Cardiac muscle cell (in vitro differentiated cells and primary cell): Measurements from ENCODE around the gene LCN2. TPM values are rescaled to one million over a fixed set of nuclear protein-coding genes. Genes with fewer than 3 reads are reported as not detected.

Experiments
- DNase-seq, 2 donors: peaks; one replicate each; pipeline versions ENCODE4 v3.0.0 to v3.0.0-alpha.2; 2010 to 2017; ENCODE audit warnings: low read depth in 1 of 2, low spot score in 1 of 2
- H3K27ac ChIP-seq: fragments of 200-600 bp; sonication (generic); 2 replicates; pipeline ENCODE4 v1.5.1; 2016
- H3K27me3 ChIP-seq: fragments of 200-600 bp; sonication (generic); 2 replicates; pipeline ENCODE4 v1.6.0; 2016; ENCODE audit warnings: control low read depth
- H3K36me3 ChIP-seq: fragments of 200-600 bp; sonication (generic); 2 replicates; pipeline ENCODE4 v1.5.1; 2016; ENCODE audit warnings: control low read depth
- H3K4me1 ChIP-seq: fragments of 200-600 bp; sonication (generic); 2 replicates; pipeline ENCODE4 v1.8.1; 2017; ENCODE audit warnings: low read depth, mild to moderate bottlenecking, mixed run types
- H3K4me3 ChIP-seq: fragments of 200-600 bp; sonication (generic); 2 replicates; pipeline ENCODE4 v1.5.1; 2016; ENCODE audit warnings: mild to moderate bottlenecking
- H3K9me3 ChIP-seq: fragments of 200-600 bp; sonication (generic); 2 replicates; pipeline ENCODE4 v1.5.1; 2017; ENCODE audit warnings: low read depth, mild to moderate bottlenecking, control low read depth
- polyA plus RNA-seq: library from polyadenylated mRNA; unstranded; fragments of >200 nt; fragmentation: Nextera tagmentation; extraction: Ambion mirVana; gene quantifications from 2 replicates; pipeline ENCODE4 v1.2.1, GENCODE V29; 2016
- total RNA-seq: library from RNA; depleted of rRNA; stranded (reverse); fragments of >200 nt; gene quantifications from 2 replicates; pipeline ENCODE4 v1.2.3, GENCODE V29; 2016
- TF ChIP-seq, protein P1 (sequence below): IDR thresholded peaks from 2 replicates; pipeline ENCODE4 v1.5.1; 2012; ENCODE audit warnings: low read depth, mild to moderate bottlenecking, low read length

LCN2 gene
- total and polyA plus RNA-seq, 2 experiments from 2014 or later, result not detected

DNA sequence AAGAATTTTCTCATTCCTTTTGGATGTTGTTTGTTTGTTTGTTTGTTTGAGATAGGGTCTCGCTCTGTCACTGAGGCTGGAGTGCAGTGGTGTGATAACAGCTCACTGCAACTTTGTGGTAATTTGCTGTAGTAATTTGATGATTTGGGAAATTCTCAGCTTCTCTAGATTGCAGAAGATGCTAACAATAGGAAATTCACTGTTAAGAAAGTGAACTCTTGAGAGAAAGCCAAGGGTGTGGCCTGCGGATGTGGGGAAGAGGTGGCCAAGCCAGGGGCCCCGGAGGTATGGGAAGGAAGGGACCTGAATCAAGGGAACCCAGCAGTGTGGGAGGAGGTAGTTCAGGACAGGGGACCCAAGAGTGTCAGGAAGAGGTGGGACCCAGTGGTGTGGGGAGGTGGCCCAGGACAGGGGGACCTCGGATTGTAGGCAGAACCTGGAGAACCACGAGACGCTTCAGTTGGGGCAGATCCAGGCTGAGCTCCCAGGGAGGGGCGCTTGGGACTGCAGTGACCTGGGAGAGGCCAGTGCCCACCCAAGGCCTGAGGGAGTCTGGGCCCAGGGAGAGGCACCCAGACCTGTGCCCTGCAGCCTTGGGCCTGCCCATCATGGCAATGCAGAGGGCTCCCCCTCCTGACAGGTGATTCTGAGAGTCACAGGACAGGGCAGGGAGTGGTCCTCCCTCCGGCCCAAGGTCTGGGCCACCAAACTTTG, 5.6 kb upstream of the LCN2 start:
- TF ChIP-seq, protein P1, sequence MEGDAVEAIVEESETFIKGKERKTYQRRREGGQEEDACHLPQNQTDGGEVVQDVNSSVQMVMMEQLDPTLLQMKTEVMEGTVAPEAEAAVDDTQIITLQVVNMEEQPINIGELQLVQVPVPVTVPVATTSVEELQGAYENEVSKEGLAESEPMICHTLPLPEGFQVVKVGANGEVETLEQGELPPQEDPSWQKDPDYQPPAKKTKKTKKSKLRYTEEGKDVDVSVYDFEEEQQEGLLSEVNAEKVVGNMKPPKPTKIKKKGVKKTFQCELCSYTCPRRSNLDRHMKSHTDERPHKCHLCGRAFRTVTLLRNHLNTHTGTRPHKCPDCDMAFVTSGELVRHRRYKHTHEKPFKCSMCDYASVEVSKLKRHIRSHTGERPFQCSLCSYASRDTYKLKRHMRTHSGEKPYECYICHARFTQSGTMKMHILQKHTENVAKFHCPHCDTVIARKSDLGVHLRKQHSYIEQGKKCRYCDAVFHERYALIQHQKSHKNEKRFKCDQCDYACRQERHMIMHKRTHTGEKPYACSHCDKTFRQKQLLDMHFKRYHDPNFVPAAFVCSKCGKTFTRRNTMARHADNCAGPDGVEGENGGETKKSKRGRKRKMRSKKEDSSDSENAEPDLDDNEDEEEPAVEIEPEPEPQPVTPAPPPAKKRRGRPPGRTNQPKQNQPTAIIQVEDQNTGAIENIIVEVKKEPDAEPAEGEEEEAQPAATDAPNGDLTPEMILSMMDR, result no peak
- Histone ChIP-seq H3K36me3 (no peaks in the 10 kb centered on the region), H3K27me3 (no peaks in the 10 kb centered on the region), H3K9me3 (no peaks in the 10 kb centered on the region), H3K4me3 (no peak overlapping the region), H3K4me1 (no peaks in the 10 kb centered on the region), H3K27ac (no peak overlapping the region)
- DNase-seq, result no peak

DNA sequence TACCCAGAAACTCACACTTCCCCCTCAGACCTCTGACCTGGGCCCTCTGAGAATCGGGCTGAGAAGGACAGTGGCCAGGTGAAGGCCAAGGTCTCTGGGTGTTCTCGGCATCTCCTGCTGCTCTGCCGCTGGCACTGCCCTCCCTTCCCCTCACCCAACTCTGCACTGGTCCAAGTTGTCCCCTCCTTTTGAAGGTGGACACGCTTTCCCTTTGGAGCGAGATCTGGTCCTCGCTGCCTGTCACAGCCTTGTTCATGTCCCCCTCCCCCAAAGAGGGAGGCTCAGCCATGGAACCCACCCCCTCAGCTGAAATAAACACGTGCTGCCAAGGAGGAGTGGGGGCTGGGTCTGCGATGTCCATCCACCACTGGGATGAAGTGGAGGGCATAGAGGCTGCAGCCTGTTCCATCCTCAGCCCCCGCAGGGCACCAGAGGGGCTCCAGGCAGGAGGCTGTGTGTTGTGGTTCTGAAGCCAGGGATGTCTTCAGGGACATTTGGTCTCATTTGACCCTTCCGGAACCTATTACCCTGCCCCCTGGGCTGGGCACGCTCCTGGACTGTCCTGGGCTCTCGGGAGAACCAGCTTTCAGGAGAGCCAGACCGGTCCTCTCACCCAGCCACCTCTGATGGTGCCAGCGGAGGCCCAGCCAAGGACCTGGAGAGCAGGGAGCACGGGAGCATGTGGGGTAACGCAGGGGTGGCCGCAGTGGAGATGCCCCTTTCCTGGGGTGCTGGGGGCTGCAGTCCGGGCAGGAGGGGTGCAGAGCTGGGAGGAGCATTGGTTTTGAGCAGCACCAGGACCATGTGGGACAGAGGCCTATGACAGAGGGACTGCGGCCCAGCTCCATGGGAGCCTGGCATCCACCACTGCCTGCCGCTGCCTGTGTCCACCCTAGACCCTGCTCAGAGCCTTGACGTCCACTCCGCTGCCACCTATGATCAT, 4.7 kb upstream of the LCN2 start:
- TF ChIP-seq, protein P1, result no peak

DNA sequence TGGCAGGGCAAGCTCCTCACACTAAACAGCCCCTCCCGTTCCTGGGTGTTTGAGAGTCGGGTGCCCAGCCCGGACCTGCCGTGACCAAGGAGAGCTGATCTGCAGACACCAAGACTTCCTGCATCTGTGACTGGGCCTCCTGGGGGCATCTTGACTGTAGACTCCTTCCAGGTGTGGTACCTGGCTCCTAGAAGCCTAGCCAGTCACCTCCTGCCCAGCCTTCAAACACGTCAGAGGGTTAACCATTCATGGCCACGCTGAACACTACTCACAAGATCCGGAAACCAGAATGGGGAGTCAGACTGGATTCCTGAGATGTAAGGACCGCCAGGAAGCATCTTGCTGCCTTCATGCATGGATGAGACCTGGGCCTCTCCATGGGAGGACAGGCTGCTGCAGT, 3.7 kb upstream of the LCN2 start:
- H3K36me3 ChIP-seq, result no peaks in the 10 kb centered on the region

More for the DNA sequence above, 4.7 kb upstream of the LCN2 start:
- Histone ChIP-seq H3K4me3 (no peak overlapping the region), H3K9me3 (no peaks in the 10 kb centered on the region), H3K27ac (no peak overlapping the region), H3K36me3 (no peaks in the 10 kb centered on the region), H3K27me3 (no peaks in the 10 kb centered on the region), H3K4me1 (no peaks in the 10 kb centered on the region)
- no peak for DNase-seq

DNA sequence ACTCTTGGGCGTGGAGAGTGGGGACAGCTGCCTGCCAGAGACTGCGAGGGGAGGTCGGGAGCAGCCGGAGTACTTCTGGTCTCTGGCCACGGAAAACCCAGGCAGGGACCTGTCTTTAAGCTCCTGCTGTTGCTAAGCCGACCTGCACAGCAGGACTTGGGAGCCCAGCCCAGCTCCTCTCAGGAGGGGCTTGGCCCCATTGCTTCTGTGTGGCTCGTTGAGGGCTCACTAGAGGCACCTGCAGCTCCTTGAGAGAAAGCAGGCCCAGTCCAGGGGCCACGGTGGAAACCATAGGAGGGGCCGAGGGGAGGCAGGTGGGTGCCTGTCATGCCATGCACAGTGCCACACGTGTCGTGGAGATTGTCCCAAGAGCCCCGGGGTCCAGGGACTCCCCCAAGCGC, 3.3 kb upstream of the LCN2 start:
- Histone ChIP-seq H3K4me3 (no peak overlapping the region), H3K27me3 (no peaks in the 10 kb centered on the region), H3K4me1 (no peaks in the 10 kb centered on the region), H3K36me3 (no peaks in the 10 kb centered on the region), H3K9me3 (no peaks in the 10 kb centered on the region), H3K27ac (no peak overlapping the region)
- no peak for DNase-seq
- TF ChIP-seq, protein P1, result no peak

More for the DNA sequence above, 3.7 kb upstream of the LCN2 start:
- no peaks in the 10 kb centered on the region for H3K9me3 ChIP-seq
- DNase-seq, result no peak
- H3K4me1 ChIP-seq, result no peaks in the 10 kb centered on the region
- TF ChIP-seq, protein P1, result no peak
- H3K27ac ChIP-seq, result no peak overlapping the region
- H3K27me3 ChIP-seq, result no peaks in the 10 kb centered on the region
- no peak overlapping the region for H3K4me3 ChIP-seq

DNA sequence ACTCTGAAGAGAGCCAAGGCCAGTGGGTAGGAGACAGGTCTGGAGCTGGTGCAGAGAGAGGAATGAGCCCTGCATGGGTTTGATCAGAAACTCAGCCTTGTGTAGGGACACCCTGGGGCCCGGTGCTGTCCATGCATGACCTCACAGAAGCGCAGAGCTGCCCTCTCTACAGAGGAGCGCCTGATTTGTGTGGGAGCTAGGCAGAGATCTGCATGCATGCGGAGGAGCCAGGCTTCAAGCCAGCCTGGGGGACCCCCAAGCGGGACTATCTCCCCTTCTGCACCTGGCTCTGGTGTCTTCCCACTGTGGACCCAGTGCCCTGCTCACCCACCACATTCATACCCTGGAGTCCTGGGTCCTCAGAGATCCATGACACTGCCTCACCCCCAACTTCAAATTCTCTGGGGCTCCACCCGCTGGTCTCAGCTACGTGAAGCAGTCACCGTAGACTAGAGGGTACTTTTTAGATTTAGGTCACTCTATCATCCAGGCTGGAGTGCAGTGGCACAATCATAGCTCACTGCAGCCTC, 2.6 kb upstream of the LCN2 start:
- Histone ChIP-seq H3K27me3 (no peaks in the 10 kb centered on the region), H3K4me3 (no peak overlapping the region), H3K4me1 (no peaks in the 10 kb centered on the region), H3K9me3 (no peaks in the 10 kb centered on the region), H3K27ac (no peak overlapping the region), H3K36me3 (no peaks in the 10 kb centered on the region)
- DNase-seq, result no peak
- TF ChIP-seq, protein P1, result no peak
